AG09319 (cell line): Measurements from ENCODE around the gene RBMS2.

Experiments used
- DNase-seq: peaks from one replicate; pipeline ENCODE4 v3.0.0-alpha.2; 2010; ENCODE audit warnings: low read depth; ENCODE audit errors: extremely low read depth
- TF ChIP-seq, protein P1 (sequence below): IDR thresholded peaks from 2 replicates; pipeline ENCODE4 v1.5.1; 2011; ENCODE audit warnings: low read depth, mild to moderate bottlenecking, inconsistent platforms, low read length, moderate library complexity

The RBMS2 gene, protein sequence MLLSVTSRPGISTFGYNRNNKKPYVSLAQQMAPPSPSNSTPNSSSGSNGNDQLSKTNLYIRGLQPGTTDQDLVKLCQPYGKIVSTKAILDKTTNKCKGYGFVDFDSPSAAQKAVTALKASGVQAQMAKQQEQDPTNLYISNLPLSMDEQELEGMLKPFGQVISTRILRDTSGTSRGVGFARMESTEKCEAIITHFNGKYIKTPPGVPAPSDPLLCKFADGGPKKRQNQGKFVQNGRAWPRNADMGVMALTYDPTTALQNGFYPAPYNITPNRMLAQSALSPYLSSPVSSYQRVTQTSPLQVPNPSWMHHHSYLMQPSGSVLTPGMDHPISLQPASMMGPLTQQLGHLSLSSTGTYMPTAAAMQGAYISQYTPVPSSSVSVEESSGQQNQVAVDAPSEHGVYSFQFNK

GRCh38 chr12:56521590-56522371 is at the start of gene RBMS2:
RBMS2 (plus strand) TSS chr12:56521820; CDS start chr12:56522024, 204 bp downstream.
- peak; percentile 79 for DNase-seq
- TF ChIP-seq, protein P1, sequence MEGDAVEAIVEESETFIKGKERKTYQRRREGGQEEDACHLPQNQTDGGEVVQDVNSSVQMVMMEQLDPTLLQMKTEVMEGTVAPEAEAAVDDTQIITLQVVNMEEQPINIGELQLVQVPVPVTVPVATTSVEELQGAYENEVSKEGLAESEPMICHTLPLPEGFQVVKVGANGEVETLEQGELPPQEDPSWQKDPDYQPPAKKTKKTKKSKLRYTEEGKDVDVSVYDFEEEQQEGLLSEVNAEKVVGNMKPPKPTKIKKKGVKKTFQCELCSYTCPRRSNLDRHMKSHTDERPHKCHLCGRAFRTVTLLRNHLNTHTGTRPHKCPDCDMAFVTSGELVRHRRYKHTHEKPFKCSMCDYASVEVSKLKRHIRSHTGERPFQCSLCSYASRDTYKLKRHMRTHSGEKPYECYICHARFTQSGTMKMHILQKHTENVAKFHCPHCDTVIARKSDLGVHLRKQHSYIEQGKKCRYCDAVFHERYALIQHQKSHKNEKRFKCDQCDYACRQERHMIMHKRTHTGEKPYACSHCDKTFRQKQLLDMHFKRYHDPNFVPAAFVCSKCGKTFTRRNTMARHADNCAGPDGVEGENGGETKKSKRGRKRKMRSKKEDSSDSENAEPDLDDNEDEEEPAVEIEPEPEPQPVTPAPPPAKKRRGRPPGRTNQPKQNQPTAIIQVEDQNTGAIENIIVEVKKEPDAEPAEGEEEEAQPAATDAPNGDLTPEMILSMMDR = no peak

- TF ChIP-seq, protein P1 = no peak
- no peak for DNase-seq
These were observed 47.2 kb upstream of the RBMS2 start for GRCh38 chr12:56474389-56474788.

- DNase-seq = no peak
- TF ChIP-seq, protein P1 = no peak
These were observed 45.5 kb upstream of the RBMS2 start for GRCh38 chr12:56476143-56476542.

DNA sequence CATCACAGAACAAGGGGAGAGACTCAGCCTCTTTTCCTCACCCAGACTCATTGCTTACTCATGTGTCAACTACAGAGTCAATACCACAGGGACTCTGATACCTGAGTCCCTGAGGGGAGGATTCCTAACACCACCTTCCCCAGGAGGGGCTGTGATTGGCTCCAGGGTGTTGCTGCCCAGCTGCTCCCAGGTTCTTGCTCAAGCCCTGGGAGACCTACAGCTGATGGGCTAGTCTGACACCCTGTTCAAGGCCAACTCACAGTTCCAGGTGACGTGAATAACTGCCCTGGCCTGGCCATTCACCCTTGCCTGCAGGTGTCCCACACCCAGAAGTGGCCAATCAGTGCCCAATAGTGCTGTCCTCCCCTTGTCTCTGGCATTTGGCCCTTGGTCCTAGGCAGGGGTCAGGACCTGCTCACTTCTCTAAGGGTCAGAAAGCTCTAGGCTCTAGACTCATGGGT is 44.6 kb upstream of the RBMS2 start:
- DNase-seq = no peak
- TF ChIP-seq, protein P1 = no peak

- TF ChIP-seq, protein P1 = no peak
- DNase-seq = no peak
These were observed 43.9 kb upstream of the RBMS2 start for GRCh38 chr12:56477521-56478225.

DNA sequence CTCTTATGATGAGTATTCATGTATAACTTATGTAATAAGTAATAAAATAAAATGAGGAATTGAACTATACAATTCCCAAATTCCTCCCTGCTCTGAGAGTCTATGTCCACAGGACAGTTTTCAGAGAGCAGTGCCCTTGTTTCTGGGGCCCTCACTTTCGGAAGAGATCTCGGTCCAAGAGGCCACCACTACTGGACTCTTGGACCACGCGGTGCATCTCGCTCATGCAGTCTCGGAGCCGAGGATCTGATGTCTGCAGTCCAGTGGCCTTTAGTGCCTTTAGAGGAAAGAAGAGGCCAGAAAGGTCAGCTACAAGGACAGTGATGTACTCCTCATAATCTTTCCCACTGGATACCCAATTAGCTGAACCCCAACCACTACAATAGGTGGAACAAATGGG is 42.0 kb upstream of the RBMS2 start:
- DNase-seq = no peak
- TF ChIP-seq, protein P1 = no peak
